ENCODE results near the gene CACNA1C.
"Not testable (repeated sequence)": the region's sequence is repeated elsewhere in the genome, so short reads cannot be mapped to it uniquely, and the experiment has no call there.

The CACNA1C gene

DNA sequence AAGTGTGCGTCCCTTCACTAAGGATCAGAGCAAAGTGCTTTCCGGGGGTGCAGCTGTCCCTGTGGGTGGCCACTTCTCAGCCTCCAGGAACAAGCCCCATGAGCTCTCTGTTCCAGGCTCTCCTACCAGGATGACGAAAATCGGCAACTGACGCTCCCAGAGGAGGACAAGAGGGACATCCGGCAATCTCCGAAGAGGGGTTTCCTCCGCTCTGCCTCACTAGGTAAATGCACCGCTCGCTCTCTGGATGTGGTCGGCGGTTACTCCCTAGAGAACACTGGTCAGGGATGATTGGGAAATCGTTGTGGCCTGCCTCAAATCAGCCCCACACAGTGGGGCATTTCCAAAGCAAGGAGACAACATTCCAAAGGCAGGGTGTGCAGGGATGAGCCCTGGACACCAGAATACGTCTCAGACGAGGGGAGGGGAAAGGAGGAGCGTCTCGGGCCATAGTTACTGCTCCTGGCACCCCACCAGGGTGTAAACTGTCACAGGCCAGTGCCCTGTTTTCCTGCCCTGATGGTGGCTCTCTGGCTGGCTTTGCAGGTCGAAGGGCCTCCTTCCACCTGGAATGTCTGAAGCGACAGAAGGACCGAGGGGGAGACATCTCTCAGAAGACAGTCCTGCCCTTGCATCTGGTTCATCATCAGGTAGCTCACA lies 633.0 kb downstream of the CACNA1C start:
- DNase-seq: not testable (repeated sequence)

- no peak for DNase-seq
These were observed 633.5 kb downstream of the CACNA1C start for GRCh38 chr12:2686280-2686646.

DNA sequence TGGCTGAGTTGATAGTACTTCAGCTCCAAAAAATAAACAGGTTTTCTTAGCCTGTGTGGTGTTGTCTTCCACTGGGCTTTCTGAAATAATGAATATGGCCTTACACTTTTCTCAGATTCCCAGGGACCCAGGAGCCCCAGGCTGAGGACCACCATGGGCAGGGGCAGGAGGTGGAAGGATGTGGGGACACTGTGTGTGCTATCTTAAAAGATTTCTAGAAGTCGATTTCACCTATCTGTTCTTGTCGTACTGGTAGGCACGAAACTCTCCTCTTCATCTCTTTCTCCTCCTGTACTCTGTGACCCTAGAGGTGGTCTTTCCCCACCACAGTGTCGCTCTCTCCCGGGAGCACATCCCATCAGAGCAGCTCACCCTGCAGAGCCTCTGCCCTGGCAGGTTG lies 634.3 kb downstream of the CACNA1C start:
- DNase-seq: no peak

GRCh38 chr12:2687726-2688125 lies 634.9 kb downstream of the CACNA1C start:
- no peak for DNase-seq

DNA sequence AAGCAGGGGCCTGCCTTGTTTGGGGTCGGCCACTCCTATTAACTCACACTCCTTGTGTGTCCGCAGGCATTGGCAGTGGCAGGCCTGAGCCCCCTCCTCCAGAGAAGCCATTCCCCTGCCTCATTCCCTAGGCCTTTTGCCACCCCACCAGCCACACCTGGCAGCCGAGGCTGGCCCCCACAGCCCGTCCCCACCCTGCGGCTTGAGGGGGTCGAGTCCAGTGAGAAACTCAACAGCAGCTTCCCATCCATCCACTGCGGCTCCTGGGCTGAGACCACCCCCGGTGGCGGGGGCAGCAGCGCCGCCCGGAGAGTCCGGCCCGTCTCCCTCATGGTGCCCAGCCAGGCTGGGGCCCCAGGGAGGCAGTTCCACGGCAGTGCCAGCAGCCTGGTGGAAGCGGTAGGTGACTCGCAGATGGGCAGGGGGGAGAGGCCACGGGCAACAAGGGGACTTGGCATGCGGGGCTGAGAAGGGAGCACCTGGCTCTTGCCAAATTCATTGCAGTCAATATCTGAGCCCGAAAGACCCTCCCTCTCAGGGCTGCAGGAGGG lies 635.7 kb downstream of the CACNA1C start:
- no peak for DNase-seq

- DNase-seq: no peak
These were observed 636.6 kb downstream of the CACNA1C start for GRCh38 chr12:2689393-2689792.

- no peak for DNase-seq
These were observed 637.1 kb downstream of the CACNA1C start for GRCh38 chr12:2689879-2690278.

DNA sequence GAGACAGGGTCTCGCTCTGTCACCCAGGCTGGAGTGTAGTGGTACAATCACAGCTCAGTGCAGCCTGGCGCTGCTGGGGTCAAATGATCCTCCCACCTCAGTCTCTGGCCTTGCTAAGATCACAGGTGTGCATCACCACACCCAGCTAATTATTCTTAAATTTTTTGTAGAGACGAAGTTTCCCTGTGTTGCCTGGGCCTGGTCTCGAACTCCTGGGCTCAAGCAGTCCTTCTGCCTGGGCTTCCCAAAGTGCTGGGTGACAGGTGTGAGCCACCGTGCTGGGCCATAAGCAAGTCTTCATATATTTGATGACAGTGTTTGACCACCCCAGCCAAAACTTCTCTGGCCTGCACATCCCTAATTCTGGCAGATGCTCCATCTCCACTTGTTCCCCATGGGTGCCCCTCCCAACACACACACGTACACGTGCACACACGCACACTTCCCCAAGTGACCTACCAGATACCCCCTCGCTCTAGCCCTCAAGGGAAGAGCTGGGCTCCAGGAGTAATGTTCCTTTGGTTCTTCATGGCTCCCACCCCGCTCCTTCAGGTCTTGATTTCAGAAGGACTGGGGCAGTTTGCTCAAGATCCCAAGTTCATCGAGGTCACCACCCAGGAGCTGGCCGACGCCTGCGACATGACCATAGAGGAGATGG lies 637.7 kb downstream of the CACNA1C start:
- no peak for DNase-seq

DNA sequence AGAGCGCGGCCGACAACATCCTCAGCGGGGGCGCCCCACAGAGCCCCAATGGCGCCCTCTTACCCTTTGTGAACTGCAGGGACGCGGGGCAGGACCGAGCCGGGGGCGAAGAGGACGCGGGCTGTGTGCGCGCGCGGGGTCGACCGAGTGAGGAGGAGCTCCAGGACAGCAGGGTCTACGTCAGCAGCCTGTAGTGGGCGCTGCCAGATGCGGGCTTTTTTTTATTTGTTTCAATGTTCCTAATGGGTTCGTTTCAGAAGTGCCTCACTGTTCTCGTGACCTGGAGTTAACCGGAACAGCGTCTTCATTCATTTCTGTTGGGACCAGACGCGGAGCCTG lies 638.2 kb downstream of the CACNA1C start:
- DNase-seq: peak; percentile 57

DNA sequence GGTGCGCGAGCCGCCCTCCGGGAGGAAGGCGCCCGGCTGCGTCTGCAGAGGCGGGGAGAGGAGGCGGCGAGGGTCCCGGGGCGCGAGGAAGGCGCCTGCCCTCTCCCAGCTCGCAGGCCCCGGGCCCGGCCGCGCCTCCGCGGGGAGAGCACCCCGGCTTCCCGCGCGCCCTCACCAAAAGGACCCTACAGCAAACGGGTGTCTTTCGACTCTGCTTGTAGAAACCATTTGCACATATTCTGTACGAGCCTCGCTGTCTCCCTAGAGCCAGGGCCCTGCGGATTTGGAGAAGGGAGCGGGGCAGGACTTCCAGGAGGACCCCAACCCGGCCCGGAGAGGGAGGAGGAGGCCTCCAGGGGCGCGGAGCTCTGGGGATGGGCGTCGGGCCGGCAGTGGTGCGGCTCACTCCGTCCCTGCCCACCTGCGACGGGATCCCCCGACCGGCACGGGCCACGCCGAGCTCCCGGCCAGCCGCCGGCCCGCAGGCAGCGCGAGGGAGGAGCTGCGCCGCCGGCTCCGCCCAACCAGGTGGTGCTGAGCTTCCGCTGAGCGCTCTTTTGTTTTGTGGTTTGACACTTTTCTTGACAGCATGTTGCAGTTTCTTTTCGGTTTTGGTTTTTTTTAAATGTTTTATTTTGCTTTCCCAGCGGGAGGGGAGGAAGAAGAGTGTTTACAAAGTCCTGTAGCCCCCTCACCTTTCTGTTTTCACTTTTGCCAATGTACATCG lies 638.7 kb downstream of the CACNA1C start:
- DNase-seq: peak; percentile 67

DNA sequence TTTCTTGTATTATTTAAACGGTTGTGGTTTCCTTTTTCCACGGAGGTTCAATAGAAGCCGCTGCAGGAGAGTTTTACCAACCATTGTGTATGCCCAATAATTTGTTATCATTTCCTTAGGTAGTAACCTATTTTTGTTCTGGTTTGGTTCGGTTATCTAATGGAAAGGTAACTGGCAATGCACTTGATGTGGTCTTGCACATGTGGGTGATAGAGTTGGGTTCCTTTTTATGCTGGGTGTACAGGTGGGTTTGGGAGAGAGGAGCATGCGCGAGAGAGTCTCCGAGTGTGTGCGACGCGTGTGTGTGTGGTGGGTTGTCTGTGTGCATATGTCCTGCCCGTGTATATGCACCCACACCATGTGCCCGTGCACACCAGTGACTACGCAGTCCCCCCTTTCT lies 639.3 kb downstream of the CACNA1C start:
- no peak for DNase-seq

DNA sequence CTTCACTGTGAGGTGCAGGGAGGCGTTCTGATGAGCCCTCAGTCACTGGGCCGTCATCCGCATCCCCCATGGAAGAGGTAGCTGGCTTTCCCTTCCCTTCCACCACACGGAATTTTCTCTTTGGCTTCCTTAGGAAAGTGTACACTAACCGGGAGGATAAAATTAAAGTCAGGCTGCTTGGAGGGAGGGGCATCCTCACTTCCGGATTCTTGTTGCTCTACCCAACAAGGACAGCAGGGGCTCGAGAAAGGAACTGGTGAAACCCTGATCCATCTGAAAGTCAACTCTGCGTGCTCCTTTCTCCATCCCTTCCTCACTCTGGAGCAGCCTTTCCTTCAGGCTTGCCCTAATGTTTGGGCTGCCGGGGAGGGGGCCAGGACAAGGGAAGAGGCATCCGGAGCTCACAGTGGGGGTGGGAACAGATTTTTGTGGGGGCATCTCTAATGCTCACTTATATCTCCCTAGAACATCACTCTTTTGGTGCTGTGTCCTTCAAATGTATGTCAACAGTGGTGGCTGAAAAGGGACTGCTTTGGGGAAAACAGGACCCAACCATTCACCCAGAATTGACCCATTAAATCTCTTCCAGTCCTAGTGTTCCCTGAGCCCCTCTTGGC lies 640.6 kb downstream of the CACNA1C start:
- DNase-seq: no peak

- no peak for DNase-seq
These were observed 641.3 kb downstream of the CACNA1C start for GRCh38 chr12:2693980-2694610.

DNA sequence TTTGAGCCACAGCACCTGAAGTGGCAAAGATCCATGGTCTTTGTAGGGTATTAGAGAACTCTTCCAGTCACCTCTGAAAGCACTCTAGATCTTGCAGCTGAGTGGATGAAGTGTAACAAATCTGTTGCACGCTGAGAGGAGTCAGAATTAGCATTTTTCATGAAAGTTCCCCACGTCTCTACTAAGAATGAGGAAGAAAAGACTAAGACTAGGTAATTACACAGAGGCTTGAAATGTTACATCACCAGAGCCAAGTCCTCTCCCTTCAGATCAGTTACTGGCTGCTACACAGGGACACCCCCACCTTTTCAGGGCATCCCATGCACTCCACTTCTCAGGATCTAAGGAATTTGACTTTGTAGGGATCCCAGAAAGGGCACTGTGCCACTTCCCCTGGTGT lies 643.3 kb downstream of the CACNA1C start:
- DNase-seq: no peak

- no peak for DNase-seq
These were observed 644.4 kb downstream of the CACNA1C start for GRCh38 chr12:2697057-2697800.

- DNase-seq: no peak
These were observed 645.8 kb downstream of the CACNA1C start for GRCh38 chr12:2698566-2698965.

DNA sequence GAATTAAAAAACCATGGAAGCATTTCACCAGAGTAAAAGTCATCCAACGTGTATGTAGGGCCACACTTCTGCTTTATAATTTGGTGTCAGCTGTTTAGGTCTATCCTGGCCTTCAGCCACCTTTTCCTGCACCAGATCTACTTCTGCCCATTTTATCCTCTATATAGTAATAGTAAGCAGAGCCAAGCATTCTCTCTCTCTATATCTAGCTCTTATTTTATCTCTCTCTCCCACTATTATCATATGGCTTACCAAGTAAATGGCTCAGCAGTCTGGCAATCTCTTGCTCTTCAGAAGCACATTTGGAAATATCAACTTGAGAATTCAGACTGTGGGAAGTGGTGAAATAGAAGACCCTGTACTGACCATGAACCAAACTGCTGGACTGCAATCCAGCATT lies 657.9 kb downstream of the CACNA1C start:
- DNase-seq: no peak

GRCh38 chr12:2719392-2719791 lies 666.6 kb downstream of the CACNA1C start:
- DNase-seq: no peak

GRCh38 chr12:2722806-2723205 lies 670.0 kb downstream of the CACNA1C start:
- no peak for DNase-seq

DNA sequence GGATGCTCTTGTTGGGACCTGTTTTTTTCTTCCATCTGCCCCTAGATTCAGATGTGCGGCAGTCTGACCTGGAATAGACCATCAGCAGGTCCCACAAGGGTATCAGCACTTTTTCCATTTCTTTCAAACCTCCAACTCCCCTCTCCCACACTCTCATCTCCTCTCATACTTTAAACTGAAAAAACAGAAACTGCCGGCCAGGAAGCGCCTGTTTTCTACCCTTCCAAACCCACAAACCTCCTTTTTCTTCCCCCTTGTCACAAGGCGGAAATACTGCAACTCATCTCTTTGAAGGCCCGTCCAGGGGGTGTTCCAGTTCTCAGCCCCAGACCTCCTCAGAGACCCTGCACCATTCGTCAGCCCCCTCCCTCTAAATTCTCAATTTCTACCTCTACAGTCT lies 679.5 kb downstream of the CACNA1C start:
- DNase-seq: no peak

GRCh38 chr12:2733493-2734355 lies 680.9 kb downstream of the CACNA1C start:
- DNase-seq: no peak

All from NCI-H2171 (cell line).